HepG2 (cell line): ENCODE measurements around the gene RXFP2. TPM values are rescaled to one million over a fixed set of nuclear protein-coding genes. Genes with fewer than 3 reads are reported as not detected.

Source experiments
- ATAC-seq: fragments of 200-7000 bp; cut with Tn5 transposase; 3 replicates; pipeline ENCODE4 v1.9.1; 2020; ENCODE audit warnings: mild to moderate bottlenecking, moderate library complexity
- BruUV-seq: library from RNA; stranded (reverse); fragments of 400-500 nt; replicated peaks from 2 replicates; lab custom pipeline; 2021; lab: Mats Ljungman, UMichigan
- CTCF ChIA-PET: fragments of 300-600 bp; formaldehyde crosslinking; extraction: SDS; loops from one replicate; lab custom pipeline; 2021; ENCODE audit warnings: low total read pairs, inconsistent platforms, low intra/inter-chr PET ratio; lab: Yijun Ruan, JAX
- POLR2A ChIA-PET: fragments of 350-600 bp; sonication (Branson Sonifier 250); formaldehyde crosslinking; loops from one replicate; lab custom pipeline; 2020; ENCODE audit warnings: antibody characterized with exemption, inconsistent platforms; lab: Yijun Ruan, JAX
- DNase-seq: peaks from one replicate; pipeline ENCODE4 v3.0.0-alpha.2; 2015; ENCODE audit warnings: low spot score
- FAIRE-seq: peaks from 3 replicates; lab custom pipeline; 2011; peaks lifted over from hg19 to GRCh38; lab: Jason Lieb, UNC
- H2AFZ ChIP-seq: one replicate; pipeline ENCODE4 v1.6.1; 2011; ENCODE audit warnings: low read length, inconsistent platforms
- H3K27ac ChIP-seq: fragments of 300-600 bp; 3 replicates; pipeline ENCODE4 v1.8.0; 2011; ENCODE audit warnings: mixed run types, mild to moderate bottlenecking, mixed read lengths, low read length, inconsistent platforms; ENCODE audit not compliant: insufficient read depth; ENCODE audit errors: extremely low read length
- H3K27me3 ChIP-seq, 2 experiments: fragments of 200-600 bp in 1 of 2; 2 replicates in 1 of 2; 3 replicates in 1 of 2; pipeline versions ENCODE4 v1.6.0 to v1.8.0; 2011; ENCODE audit warnings: low read length in 2 of 2, mild to moderate bottlenecking in 2 of 2, moderate library complexity in 2 of 2, inconsistent platforms in 1 of 2; ENCODE audit not compliant: insufficient read depth in 2 of 2, control insufficient read depth in 1 of 2
- H3K36me3 ChIP-seq, 2 experiments: fragments of 200-600 bp in 1 of 2; replicated peaks in 1 of 2; 2 replicates in 1 of 2; 3 replicates in 1 of 2; pipeline versions ENCODE4 v1.5.1 to v1.8.0; 2011; ENCODE audit warnings: low read length in 2 of 2, inconsistent platforms in 1 of 2; ENCODE audit not compliant: insufficient read depth in 2 of 2, control insufficient read depth in 1 of 2
- H3K4me1 ChIP-seq: 2 replicates; pipeline ENCODE4 v1.5.1; 2012; ENCODE audit warnings: low read length, inconsistent platforms; ENCODE audit not compliant: insufficient read depth
- H3K4me2 ChIP-seq: 2 replicates; pipeline ENCODE4 v1.6.0; 2011; ENCODE audit warnings: low read depth, low read length, inconsistent platforms
- H3K4me3 ChIP-seq, 3 experiments: fragments of 200-600 bp in 1 of 3; sonication (generic), shearing (Covaris generic) in 1 of 3; replicated peaks in 1 of 3; 2 replicates each; pipeline ENCODE4 v1.5.1; 2011 to 2016; ENCODE audit warnings: low read length in 3 of 3, inconsistent platforms in 2 of 3, low read depth in 2 of 3, mild to moderate bottlenecking in 2 of 3, control low read depth in 1 of 3, mixed read lengths in 1 of 3; ENCODE audit not compliant: insufficient read depth in 1 of 3
- H3K79me2 ChIP-seq: one replicate; pipeline ENCODE4 v1.6.1; 2011; ENCODE audit warnings: low read length, inconsistent platforms; ENCODE audit not compliant: insufficient read depth
- H3K9ac ChIP-seq: 2 replicates; pipeline ENCODE4 v1.6.0; 2011; ENCODE audit warnings: mild to moderate bottlenecking, low read depth, low read length, inconsistent platforms; ENCODE audit not compliant: insufficient read depth
- H3K9me3 ChIP-seq: 2 replicates; pipeline ENCODE4 v1.5.1; 2012; ENCODE audit warnings: mild to moderate bottlenecking, low read length
- H4K20me1 ChIP-seq: 2 replicates; pipeline ENCODE4 v1.6.0; 2011; ENCODE audit warnings: inconsistent platforms, mild to moderate bottlenecking, low read length, moderate library complexity; ENCODE audit not compliant: insufficient read depth
- ARID2 ChIP-seq: sonication (generic); formaldehyde crosslinking; IDR thresholded peaks from 2 replicates; pipeline ENCODE4 v1.8.1; 2022; ENCODE audit warnings: mild to moderate bottlenecking, missing genetic modification reagents, borderline replicate concordance
- ATF7-NPFF ChIP-seq: sonication (generic); formaldehyde crosslinking; IDR thresholded peaks from 2 replicates; pipeline ENCODE4 v1.8.1; 2023; ENCODE audit warnings: mild to moderate bottlenecking, low read depth, missing genetic modification reagents, moderate library complexity
- GATA4 ChIP-seq: sonication (generic); IDR thresholded peaks from 2 replicates; pipeline ENCODE4 v1.6.1; 2016; ENCODE audit warnings: antibody characterized with exemption, low read depth, borderline replicate concordance
- GATAD2A ChIP-seq: IDR thresholded peaks from 2 replicates; pipeline ENCODE4 v1.6.1; 2016
- GZF1 ChIP-seq: sonication (generic); formaldehyde crosslinking; IDR thresholded peaks from 2 replicates; pipeline ENCODE4 v1.5.1; 2020; ENCODE audit warnings: mild to moderate bottlenecking, missing genetic modification reagents
- KLF15 ChIP-seq: sonication (generic); formaldehyde crosslinking; IDR thresholded peaks from 2 replicates; pipeline ENCODE4 v1.8.1; 2023; ENCODE audit warnings: borderline replicate concordance, mild to moderate bottlenecking, inconsistent platforms, missing genetic modification reagents, mixed read lengths
- MYC ChIP-seq: sonication (generic); formaldehyde crosslinking; IDR thresholded peaks from 2 replicates; pipeline ENCODE4 v1.9.0; 2021; ENCODE audit warnings: missing genetic modification reagents, borderline replicate concordance
- PHF20 ChIP-seq: sonication (generic); formaldehyde crosslinking; IDR thresholded peaks from 2 replicates; pipeline ENCODE4 v1.5.0; 2020; ENCODE audit warnings: mild to moderate bottlenecking, missing genetic modification reagents
- SRSF9 ChIP-seq: fragments of 200-400 bp; formaldehyde crosslinking; IDR thresholded peaks from 2 replicates; pipeline ENCODE4 v1.6.1; 2018; ENCODE audit warnings: borderline replicate concordance, mild to moderate bottlenecking, low read depth, low read length; ENCODE audit not compliant: insufficient read depth, poor library complexity, severe bottlenecking
- ZNF274 ChIP-seq: sonication (generic); formaldehyde crosslinking; IDR thresholded peaks from 2 replicates; pipeline ENCODE4 v1.5.1; 2020; ENCODE audit warnings: mild to moderate bottlenecking, missing genetic modification reagents
- ZNF567 ChIP-seq: sonication (generic); formaldehyde crosslinking; IDR thresholded peaks from 2 replicates; pipeline ENCODE4 v1.8.1; 2023; ENCODE audit warnings: mild to moderate bottlenecking, missing genetic modification reagents, borderline replicate concordance
- ZNF724P ChIP-seq: sonication (generic); formaldehyde crosslinking; IDR thresholded peaks from 2 replicates; pipeline ENCODE4 v1.8.0; 2022; ENCODE audit warnings: missing genetic modification reagents, borderline replicate concordance
- ZSCAN9 ChIP-seq: IDR thresholded peaks from 2 replicates; pipeline ENCODE4 v1.6.1; 2016; ENCODE audit warnings: borderline replicate concordance
- WGBS: methylation state at CpG from one replicate; pipeline ENCODE4 v1.1.6; 2017; ENCODE audit warnings: low lambda C conversion rate; 5-methylcytosine and 5-hydroxymethylcytosine counted together
- in situ Hi-C: cut with HindIII; loops from 2 replicates; pipeline ENCODE4 v1.10.0; 2017; ENCODE audit warnings: low pct_unique_long_range_greater_than_20kb; ENCODE audit not compliant: extremely low pct_ligation_motif_present
- intact Hi-C: fragments of 100-400 bp; cut with micrococcal nuclease; formaldehyde crosslinking; loops from one replicate; pipeline ENCODE4 v1.10.0; 2022; ENCODE audit not compliant: unreplicated experiment
- polyA plus RNA-seq, 8 experiments: library from polyadenylated mRNA; depleted of rRNA in 3 of 8; stranded (reverse) in 7 of 8; unstranded in 1 of 8; fragments of >200 nt; fragmentation: Illumina TruSeq in 4 of 8; extraction: Trizol in 4 of 8; gene quantifications; 2 replicates each; pipeline versions ENCODE4 v1.2.1 to v1.2.3, GENCODE V29; 2011 to 2016; ENCODE audit warnings: low read depth in 4 of 8, missing spikeins in 1 of 8, mixed read lengths in 1 of 8; ENCODE audit not compliant: insufficient read depth in 1 of 8
- total RNA-seq, 5 experiments: library from RNA; depleted of rRNA; stranded (reverse); fragments of >200 nt; fragmentation: Illumina TruSeq; extraction: Trizol; gene quantifications; 2 replicates each; pipeline ENCODE4 v1.2.3, GENCODE V29; 2016; ENCODE audit warnings: low read depth in 1 of 5
- TF ChIP-seq, protein P1 (sequence below): sonication (generic); formaldehyde crosslinking; IDR thresholded peaks from 2 replicates; pipeline ENCODE4 v1.8.1; 2023; ENCODE audit warnings: missing genetic modification reagents, inconsistent platforms, borderline replicate concordance
- TF ChIP-seq, protein P2 (sequence below): IDR thresholded peaks from 2 replicates; pipeline ENCODE4 v1.6.1; 2016; ENCODE audit warnings: mild to moderate bottlenecking, missing biosample characterization, missing genetic modification reagents
- TF ChIP-seq, protein P3 (sequence below): sonication (generic); formaldehyde crosslinking; IDR thresholded peaks from 2 replicates; pipeline ENCODE4 v1.4.0; 2020; ENCODE audit warnings: missing genetic modification reagents
- TF ChIP-seq, protein P4 (sequence below): sonication (generic); formaldehyde crosslinking; IDR thresholded peaks from 2 replicates; pipeline ENCODE4 v1.4.0; 2020; ENCODE audit warnings: missing genetic modification reagents, borderline replicate concordance

The RXFP2 gene
- total and polyA plus RNA-seq, 2 of the 13 experiments (the other 11 are each of a cell fraction or from before 2014, with no cell fraction given), result not detected

DNA sequence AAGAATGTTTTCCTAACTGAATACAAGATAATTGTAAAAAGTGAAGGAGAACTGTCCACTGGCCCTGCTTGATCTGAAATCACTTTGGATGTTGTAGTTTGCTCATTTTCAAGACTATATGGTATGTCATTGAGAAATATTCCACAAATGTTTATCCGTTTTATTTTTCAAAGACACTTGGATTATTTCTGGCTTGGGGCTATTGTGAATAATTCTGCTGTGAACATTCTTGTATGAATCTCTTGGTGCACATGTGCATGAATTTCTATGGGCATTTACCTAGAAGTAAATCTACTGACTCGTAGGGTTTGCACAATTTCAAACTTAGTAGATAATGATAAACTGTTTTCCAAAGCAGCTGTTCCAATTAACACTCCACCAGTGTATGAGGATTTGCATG, 8.6 kb downstream of the RXFP2 start:
- in situ Hi-C loops, result loop anchor here (25.0 kb wide), 1 partner anchor 511 kb away; no protein-coding TSS in a partner anchor
- Histone ChIP-seq H3K27me3 (peaks cover 0 to 13% of the 10 kb centered on the region in 2 experiments; a peak in 3 of 5 replicates), H3K36me3 (no peaks in the 10 kb centered on the region), H2AFZ (no peak overlapping the region)
- BruUV-seq, result no TSS peak
- WGBS, result 0% methylated on average over 2 of the region's 2 CpGs
- CTCF ChIA-PET, result no interaction called here
- TF ChIP-seq ZSCAN9 (no peak), ZNF724P (no peak), GATAD2A (CRISPR knock-in tag) (no peak), KLF15 (no peak), ARID2 (no peak), ZNF567 (CRISPR knock-in tag) (no peak), GATA4 (no peak), SRSF9 (no peak), MYC (CRISPR knock-in tag) (no peak), GZF1 (CRISPR knock-in tag) (no peak), ZNF274 (CRISPR knock-in tag) (no peak), ATF7-NPFF (no peak), PHF20 (no peak)
- TF ChIP-seq, protein P1, sequence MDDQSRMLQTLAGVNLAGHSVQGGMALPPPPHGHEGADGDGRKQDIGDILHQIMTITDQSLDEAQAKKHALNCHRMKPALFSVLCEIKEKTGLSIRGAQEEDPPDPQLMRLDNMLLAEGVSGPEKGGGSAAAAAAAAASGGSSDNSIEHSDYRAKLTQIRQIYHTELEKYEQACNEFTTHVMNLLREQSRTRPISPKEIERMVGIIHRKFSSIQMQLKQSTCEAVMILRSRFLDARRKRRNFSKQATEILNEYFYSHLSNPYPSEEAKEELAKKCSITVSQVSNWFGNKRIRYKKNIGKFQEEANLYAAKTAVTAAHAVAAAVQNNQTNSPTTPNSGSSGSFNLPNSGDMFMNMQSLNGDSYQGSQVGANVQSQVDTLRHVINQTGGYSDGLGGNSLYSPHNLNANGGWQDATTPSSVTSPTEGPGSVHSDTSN (CRISPR knock-in tag), result no peak
- TF ChIP-seq, protein P2, sequence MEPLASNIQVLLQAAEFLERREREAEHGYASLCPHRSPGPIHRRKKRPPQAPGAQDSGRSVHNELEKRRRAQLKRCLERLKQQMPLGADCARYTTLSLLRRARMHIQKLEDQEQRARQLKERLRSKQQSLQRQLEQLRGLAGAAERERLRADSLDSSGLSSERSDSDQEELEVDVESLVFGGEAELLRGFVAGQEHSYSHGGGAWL (CRISPR knock-in tag), result no peak
- TF ChIP-seq, protein P3, sequence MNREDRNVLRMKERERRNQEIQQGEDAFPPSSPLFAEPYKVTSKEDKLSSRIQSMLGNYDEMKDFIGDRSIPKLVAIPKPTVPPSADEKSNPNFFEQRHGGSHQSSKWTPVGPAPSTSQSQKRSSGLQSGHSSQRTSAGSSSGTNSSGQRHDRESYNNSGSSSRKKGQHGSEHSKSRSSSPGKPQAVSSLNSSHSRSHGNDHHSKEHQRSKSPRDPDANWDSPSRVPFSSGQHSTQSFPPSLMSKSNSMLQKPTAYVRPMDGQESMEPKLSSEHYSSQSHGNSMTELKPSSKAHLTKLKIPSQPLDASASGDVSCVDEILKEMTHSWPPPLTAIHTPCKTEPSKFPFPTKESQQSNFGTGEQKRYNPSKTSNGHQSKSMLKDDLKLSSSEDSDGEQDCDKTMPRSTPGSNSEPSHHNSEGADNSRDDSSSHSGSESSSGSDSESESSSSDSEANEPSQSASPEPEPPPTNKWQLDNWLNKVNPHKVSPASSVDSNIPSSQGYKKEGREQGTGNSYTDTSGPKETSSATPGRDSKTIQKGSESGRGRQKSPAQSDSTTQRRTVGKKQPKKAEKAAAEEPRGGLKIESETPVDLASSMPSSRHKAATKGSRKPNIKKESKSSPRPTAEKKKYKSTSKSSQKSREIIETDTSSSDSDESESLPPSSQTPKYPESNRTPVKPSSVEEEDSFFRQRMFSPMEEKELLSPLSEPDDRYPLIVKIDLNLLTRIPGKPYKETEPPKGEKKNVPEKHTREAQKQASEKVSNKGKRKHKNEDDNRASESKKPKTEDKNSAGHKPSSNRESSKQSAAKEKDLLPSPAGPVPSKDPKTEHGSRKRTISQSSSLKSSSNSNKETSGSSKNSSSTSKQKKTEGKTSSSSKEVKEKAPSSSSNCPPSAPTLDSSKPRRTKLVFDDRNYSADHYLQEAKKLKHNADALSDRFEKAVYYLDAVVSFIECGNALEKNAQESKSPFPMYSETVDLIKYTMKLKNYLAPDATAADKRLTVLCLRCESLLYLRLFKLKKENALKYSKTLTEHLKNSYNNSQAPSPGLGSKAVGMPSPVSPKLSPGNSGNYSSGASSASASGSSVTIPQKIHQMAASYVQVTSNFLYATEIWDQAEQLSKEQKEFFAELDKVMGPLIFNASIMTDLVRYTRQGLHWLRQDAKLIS (CRISPR knock-in tag), result no peak
- TF ChIP-seq, protein P4, sequence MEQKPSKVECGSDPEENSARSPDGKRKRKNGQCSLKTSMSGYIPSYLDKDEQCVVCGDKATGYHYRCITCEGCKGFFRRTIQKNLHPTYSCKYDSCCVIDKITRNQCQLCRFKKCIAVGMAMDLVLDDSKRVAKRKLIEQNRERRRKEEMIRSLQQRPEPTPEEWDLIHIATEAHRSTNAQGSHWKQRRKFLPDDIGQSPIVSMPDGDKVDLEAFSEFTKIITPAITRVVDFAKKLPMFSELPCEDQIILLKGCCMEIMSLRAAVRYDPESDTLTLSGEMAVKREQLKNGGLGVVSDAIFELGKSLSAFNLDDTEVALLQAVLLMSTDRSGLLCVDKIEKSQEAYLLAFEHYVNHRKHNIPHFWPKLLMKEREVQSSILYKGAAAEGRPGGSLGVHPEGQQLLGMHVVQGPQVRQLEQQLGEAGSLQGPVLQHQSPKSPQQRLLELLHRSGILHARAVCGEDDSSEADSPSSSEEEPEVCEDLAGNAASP (CRISPR knock-in tag), result no peak
- TF ChIP-seq, all 625 proteins: peak for 0
- H3K4me3 ChIP-seq, result no peak overlapping the region
- H3K9ac ChIP-seq, result no peak overlapping the region
- H4K20me1 ChIP-seq, result no peaks in the 10 kb centered on the region
- intact Hi-C loops, result loop anchor here (10.0 kb wide), 1 partner anchor 513 kb away; no protein-coding TSS in a partner anchor
- H3K79me2 ChIP-seq, result no peaks in the 10 kb centered on the region
- no peak overlapping the region for H3K4me2 ChIP-seq
- POLR2A ChIA-PET, result no interaction called here
- FAIRE-seq (no peak), ATAC-seq (no peak), DNase-seq (no peak)
- no peak overlapping the region for H3K27ac ChIP-seq
- H3K4me1 ChIP-seq, result no peaks in the 10 kb centered on the region
- no peaks in the 10 kb centered on the region for H3K9me3 ChIP-seq
